ENCODE results near the gene TXNDC9.
"Not testable (repeated sequence)": the region's sequence is repeated elsewhere in the genome, so short reads cannot be mapped to it uniquely, and the experiment has no call there.

The TXNDC9 gene, protein sequence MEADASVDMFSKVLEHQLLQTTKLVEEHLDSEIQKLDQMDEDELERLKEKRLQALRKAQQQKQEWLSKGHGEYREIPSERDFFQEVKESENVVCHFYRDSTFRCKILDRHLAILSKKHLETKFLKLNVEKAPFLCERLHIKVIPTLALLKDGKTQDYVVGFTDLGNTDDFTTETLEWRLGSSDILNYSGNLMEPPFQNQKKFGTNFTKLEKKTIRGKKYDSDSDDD

DNA sequence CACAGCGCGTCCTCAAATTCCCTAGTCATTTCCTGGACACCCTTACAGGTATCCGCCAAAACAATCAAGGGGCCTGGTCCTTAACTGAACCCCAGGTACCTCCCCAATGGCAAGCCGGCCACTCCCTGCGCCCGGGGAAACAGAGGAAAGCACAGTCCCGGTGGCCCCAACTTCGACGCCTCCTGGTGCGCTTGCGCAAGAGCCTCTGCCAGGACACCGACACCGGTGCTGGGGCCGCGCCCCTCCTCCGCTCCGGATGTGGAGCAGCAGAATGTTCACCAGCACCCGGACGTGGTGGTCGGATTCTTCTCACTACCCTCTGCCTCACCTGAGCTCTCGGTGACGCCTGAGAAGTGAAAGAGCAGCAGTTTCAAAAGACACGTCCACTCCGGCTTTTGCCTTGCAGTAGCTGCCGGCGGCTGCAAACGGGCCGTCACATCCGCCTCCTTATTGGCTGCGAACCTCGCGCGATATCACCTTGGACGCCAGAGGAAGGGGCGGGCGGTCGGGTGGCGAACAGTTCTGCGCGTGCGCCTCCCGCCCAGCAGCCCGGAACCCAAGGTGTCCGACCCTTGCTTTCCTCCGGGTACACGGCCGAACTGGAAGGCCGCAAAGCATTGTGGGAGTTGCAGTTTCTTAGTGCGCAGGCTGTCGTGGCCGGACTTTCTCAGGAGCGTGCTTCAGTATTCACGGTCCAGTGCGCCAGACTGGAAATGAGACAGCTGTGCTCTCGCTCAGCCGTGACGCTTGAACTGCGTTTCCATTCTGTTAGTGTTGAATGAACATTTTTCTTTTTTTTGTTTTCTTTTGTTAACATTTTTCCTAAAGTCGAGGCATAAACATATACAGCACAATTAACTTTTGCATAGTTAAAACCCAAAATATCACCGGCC, at the start of gene TXNDC9:
Gene TXNDC9, minus strand, starts transcription at position 423 of the 893 bp plus-strand sequence. CDS start 3,123 bp downstream, outside the sequence.
- peak; percentile 98 for DNase-seq

DNA sequence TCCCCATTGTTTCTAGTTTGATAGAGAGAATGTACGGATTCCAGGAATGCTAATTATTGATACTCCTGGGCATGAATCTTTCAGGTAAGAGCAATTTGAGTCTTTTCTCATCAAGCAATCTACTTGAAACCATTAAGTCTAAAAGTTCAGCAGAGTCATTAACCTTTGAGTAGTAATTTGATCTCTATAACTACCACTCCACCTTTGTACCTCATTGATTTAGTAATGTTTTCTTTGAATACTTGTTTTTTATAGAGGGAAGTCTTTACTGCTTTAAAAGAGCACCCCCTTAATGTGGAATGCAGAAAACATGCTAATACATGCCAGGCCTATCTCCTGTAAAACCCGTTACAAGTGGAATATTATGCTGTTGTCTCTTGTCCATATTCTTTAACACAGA, 46.0 kb upstream of the TXNDC9 start:
- no peak for DNase-seq

DNA sequence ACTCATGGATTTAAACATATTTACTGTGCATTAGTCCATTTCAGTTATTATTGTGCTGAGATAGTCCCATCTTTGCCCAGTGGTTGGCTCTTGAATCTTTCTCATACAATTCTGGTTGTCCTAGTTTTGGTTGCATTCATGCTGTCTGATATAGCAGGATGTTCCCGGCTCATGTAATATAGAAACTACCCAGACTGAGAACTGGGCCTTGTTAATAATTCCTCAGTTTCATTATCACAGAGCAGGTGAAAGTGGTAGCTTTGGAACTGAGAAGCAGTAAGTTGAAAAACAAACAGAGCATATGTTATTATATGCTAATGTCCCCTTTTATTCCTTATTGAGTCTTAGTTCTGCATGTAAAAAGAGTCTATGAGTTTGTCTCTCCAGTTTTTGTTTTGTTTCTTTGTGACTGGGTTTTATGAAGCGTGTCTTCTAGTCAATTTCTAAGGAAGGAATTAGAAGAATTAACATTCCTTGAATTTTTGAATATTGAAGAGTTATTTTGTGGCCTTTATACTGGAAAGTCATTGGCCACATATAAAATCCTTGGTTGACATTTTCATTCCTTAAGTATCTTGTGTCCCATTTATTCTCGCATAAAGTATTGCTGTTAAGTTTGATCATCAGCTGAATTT, 44.4 kb upstream of the TXNDC9 start:
- DNase-seq = no peak

DNA sequence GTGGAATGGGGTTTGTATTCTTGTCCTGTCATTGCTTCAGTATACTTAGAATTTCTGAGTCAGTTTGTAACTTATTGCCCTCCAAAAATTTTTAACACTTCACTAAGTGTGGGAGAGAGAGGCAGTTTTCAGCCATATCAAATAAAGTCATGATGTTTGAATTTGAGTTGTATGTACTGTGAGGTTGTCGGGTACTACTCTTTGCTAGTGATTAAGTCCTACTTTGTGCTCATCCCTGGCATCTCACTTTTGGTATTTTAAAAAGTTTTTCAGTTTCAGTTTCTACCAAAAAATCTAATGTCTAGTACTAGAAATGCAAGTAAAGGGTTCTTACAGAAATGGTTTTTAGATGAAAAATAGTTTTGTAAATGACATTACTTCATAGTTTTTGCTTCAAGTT, 41.7 kb upstream of the TXNDC9 start:
- no peak for DNase-seq

DNA sequence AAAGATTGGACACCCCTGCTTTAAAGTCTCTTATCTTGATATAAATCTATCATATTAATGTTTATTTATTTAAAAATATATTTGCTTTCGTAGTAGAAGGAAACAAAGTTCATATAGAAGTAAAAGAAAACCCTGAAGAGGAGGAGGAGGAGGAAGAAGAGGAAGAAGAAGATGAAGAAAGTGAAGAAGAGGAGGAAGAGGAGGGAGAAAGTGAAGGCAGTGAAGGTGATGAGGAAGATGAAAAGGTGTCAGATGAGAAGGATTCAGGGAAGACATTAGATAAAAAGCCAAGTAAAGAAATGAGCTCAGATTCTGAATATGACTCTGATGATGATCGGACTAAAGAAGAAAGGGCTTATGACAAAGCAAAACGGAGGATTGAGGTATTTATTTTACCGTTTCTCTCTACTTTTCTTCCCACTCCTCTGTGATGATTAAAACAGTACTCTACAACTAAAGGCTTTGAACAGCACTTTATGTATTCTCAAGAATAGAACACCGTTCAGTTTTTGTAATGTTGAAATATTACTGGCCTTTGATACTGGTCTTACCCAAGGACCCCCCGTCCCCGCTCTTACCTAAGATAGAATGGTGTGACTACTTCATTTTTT, 40.2 kb upstream of the TXNDC9 start:
- DNase-seq = no peak

DNA sequence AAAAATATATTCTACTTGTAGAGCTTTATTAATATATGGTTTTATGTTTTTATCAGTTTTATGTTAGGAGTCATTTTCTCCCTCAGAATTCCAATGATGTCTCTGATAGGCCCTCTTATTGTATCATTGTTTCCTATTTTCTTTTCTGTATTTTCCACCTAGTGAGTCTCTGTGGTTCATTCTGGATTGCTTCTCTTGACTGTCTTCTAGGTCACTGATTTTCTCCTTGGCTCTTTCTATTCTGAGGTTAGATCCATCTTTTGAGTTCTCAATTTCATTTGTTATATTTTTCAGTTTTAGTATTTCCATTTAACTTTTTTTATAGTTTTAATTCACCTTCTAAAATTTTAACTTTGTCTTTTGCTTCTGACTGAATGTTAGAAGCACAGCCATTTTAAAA, 38.6 kb upstream of the TXNDC9 start:
- DNase-seq = no peak

DNA sequence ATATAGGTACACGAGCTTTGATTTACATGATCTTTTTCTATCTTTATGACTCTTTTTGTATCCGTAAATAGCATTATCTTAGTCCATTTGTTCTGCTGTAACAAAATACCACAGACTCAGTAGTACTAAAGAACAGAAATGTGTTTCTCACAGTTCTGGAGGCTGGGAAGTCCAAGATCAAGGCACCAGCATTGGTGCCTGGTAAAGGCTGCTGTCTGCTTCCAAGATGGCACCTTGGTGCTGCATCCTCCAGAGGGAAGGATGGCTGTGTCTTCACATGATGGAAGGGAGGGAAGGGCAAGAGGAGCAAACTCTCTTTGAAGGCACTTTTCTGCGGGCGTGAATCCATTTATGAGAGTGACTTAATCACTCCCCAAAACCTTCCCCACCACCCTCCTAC, 37.0 kb upstream of the TXNDC9 start:
- no peak for DNase-seq

DNA sequence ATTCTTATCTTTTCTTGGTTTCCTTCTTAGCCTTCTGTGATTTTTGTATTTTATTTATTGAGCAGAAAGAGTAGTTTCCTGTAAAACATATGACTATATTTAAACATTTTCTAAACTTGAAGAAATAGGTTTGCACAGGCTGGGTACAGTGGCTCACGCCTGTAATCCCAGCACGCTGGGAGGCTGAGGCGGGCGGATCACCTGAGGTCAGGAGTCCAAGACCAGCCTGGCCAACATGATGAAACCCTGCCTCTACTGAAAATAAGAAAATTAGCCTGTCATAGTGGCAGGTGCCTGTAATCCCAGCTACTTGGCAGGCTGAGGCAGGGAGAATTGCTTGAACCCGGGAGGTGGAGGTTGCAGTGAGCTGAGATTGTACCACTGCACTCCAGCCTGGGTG, 32.7 kb upstream of the TXNDC9 start:
- DNase-seq = not testable (repeated sequence)

DNA sequence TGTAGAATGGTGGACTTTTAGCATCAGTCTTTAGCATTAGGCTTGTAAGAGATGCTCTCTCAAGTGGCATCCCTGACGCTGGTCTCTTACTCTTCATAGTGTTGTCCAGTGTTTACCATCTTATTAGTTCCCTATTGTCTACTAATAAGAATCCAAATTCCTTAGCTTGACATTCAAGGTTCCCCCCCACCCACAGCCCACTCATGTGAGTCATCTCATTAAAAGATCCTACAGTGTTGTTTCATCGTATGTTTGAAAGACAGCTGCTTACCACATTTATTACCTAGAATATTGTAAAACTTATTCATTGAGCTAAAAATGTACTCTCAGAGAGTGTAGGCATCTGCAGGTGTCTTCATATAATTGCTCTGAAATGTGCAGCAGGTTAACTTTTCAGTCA, 29.5 kb upstream of the TXNDC9 start:
- no peak for DNase-seq

DNA sequence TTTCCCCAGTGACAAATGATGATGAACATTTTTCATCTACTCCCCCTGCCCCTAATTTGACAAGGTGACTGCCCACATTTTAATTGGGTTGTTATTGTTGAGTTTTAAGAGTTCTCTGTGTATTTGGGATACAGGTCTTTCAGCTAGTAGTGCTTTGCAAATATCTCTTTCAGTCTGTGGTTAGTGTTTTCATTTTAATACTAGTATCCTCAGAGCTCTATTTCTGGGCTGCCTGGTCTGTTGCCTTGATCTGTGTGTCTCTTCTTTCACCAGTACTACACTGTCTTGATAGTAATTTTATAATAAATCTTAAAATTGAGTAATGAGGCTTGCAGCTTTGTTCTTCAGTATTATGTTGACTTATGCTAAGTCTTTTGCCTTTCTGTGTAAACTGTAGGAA, 20.7 kb upstream of the TXNDC9 start:
- DNase-seq = no peak

DNA sequence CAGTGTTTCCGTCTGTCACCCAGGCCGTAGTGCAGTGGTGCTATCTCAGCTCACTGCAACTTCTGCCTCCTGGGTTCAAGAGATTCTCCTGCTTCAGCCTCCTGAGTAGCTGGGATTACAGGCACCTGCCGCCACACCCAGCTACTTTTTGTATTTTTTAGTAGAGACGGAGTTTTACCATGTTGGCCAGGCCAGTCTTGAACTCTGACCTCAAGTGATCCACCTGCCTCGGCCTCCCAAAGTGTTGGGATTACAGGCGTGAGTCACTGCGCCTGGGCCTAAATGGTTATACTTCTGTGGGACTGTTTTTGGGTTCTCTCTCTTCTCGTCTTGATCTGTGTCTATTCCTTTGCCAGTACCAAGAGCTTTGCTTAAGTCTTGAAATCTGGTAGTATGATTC, 18.7 kb upstream of the TXNDC9 start:
- not testable (repeated sequence) for DNase-seq

DNA sequence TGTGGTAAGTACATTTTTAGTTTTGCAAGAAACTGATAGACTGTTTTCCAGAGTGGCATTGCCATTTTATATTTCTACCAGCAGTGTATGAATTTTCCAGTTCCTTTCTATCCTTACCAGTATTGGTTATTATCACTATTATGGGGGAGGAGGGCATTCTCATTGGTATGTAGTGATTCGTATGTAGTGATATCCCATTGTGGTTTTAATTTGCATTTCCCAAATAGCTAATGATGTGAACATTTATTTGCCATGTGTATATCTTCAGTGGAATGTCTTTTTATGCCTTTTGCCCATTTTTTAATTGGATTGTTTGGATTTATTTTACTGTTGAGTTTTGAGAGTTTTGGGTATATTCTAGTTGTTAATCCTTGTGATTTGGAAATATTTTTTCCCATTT, 17.9 kb upstream of the TXNDC9 start:
- no peak for DNase-seq

DNA sequence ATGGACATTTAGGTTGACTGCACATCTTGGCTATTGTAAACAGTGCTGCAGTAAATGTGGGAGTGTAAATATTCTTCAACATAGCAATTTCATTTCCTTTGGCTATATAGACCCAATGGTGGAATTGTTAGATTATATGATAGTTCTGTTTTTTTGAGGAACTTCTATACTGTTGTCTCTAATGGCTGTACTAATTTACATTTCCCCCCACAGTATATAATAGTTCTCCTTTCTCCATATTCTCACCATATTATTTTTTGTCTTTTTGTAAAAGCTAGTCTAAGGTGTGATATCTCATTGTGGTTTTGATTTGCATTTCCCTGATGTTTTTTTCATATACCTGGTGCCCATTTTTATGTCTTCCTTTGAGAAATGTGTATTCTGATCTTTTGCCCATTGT, 14.1 kb upstream of the TXNDC9 start:
- no peak for DNase-seq

DNA sequence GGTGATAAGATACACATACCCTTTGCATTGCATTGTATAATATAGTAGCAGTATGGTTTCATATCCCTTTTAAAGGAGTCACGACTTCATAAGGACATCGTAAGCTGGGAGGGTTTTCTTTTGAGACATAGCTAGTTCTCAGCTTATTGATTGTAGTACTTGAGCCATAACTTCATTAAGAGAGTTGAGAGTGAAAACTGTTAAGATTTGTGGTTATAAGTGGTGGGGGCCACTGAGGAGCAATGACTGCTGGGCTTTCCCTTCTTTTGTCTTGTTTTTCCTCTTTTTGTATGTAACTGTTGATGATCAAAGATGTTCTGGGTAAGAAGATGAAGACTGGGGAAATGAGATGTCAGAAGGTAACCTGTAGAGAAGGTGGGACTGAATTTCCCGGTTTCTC, 12.0 kb upstream of the TXNDC9 start:
- no peak for DNase-seq

DNA sequence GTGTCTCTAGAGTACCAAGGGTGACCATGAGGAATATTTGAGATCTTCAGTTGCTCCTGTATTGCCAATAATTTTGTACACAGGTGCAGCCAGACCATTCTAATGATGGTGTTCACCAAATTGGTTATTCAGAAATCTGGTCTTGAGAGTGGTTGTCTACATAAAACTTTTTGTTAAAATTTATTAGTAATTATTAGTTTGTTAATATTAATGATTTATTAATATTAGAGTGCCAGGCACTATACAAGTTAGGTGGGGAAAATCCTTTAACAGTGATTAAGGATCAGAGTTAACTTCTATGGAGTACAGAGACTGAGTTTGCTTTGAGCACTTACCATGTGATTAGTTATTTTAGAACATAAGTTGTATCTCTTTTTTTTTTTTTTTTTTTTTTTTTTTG, 10.1 kb upstream of the TXNDC9 start:
- DNase-seq = no peak

DNA sequence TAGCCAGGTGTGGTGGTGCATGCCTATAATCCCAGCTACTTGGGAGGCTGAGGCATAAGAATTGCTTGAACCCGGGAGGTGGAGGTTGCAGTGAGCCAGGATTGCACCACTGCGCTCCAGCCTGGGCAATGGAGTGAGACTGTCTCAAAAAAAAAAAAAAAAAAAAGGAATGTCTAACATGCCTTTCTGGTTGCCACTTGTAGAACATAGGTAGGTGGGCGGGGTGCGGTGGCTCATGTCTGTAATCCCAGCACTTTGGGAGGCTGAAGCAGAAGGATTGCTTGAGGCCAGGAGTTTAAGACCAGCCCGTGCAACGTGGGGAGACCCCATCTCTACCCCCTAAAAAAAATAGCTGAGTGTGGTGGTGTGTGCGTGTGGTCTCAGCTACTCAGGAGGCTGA, 9.3 kb upstream of the TXNDC9 start:
- DNase-seq = not testable (repeated sequence)

DNA sequence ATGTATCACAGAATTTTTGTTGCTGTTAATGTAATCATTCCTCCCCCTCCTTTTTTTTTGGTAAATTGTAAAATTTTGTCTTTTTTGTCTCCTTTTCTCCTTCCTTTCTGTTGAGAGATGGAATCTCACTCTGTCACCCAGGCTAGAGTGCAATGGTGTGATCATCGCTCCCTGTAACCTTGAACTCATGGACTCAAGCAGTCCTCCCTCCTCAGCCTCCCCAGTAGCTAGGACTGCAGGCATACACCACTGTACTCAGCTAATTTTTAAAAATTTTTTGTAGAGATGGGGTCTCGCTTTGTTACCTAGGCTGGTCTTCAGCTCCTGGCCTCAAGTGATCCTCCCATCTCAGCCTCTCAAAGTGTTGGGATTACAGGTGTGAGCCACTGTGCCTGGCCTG, 6.4 kb upstream of the TXNDC9 start:
- DNase-seq = no peak

DNA sequence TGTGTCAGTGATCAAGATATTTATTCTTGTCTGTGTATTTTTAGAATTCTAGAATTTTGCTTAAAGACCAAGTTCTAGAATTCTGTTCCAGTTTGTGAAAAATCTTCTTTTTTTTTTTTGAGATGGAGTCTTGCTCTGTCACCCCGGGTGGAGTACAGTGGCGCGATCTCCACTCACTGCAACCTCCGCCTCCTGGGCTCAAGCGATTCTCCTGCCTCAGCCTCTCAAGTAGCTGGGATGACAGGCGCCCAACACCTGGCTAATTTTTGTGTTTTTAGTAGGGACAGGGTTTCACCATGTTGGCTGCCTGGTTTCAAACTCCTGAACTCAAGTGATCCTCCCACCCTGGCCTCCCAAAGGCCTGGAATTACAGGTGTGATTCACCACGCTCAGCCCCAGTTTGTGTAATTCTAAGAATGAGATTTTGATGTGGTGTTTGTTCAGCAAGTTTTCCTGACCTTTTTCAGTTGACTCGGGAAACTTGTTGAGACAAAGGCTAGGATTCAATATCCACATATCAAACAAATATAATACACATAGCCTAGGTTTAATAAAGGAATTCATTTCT, 4.6 kb upstream of the TXNDC9 start:
- DNase-seq = no peak

DNA sequence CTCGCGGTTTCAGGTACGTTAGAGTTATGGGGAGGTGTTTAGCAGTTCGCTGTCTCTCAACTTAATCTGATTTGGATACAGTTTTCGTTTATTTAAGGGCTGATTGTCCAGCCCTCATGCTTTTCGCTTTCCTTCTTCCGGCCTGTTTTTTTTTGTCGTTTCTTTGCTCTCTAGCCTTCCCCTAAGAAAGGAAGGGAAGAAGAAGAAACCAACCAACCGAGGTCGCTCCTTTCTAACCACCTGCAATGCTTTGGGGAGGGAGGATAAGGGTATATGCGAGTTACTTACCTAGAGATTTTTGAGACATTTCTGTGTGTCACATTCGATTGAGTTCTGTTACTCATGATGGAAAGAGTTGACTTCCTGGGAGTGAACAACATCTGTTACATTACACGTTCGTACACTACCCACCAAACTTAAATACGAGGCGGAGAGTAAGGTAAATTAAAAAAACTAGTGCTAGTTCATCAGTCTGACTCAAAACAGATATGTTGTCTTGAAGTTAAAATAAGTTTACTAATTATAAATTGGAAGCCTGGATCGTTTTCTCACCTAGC, 2.0 kb upstream of the TXNDC9 start:
- DNase-seq = no peak

DNA sequence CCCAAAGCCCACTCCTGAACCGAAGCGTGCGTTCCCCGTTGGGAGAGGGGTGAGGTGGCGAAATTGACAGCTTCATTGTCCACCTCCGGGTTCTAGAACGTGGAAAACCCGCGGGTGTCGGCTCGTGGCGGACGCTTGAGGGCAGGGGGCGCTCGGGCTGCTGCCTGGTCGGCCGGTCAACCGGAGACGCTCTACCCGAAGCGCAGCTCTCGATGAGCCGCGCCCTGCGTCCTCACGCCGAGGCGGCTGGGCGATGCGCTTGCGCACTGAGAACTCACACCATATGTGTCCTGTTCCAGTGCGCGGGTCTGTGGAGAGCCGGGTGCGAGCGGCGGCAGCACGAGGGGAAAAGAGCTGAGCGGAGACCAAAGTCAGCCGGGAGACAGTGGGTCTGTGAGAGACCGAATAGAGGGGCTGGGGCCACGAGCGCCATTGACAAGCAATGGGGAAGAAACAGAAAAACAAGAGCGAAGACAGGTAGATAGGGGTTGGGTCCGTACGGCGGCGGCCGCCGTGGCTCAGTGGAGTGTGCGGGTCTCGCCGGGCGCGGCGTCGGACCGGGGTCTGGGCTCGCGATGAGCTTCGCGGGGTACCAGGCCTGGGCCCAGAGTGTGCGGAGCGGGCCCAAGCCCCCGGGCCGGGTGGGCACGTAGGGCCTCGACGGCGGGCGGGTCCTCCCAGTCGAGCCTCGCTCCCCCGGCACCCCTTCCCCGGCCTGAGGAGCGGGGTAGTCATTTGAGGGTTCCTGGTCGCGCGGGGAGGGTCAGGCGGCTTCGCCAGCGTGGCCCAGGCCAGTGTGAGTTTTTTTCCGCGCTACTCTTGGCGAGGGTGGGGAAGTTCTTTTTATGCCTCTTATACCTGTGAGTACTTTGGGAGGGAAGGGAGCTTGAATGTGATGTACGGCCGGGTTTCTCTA, 1.2 kb upstream of the TXNDC9 start, which contains the start of gene EIF5B:
Gene EIF5B, plus strand, starts transcription at position 277 of the 916 bp plus-strand sequence. Its CDS starts 166 bp downstream, at position 443.
- peak; percentile 95 for DNase-seq

DNA sequence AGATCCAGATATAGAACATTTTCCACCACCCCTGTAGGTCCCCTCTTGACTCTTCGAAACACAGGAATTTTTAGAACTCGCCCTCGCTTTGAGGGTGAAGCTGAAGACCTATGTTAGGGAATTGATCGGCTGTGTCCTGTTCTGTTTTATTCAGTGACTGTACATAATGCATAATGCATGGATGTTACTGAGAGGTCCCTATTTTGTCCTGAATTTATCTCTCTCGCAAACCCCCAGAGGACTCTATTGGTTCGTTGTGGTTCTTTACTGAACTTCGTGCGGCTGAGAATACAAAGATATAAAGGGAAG, 625 bp upstream of the TXNDC9 start:
- no peak for DNase-seq

DNA sequence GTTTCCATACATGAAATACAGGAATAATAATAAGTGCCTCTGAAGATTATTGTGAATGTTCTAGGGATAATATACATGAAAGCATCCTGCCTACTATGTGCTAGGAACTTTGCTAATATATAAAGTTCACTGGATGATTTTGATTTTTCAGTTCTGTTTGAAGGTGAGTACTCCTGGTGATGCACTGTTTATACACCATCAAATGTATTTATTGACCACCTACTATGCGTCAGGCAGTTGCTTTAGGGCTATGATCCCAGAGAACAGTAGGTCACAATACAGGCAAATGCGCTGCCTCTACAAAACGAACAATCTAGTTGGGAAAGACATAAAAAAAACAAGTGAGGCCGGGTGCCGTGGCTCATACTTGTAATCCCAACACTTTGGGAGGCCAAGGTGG, 10.7 kb downstream of the TXNDC9 start:
- DNase-seq = no peak
